HG03196 (cell line): ENCODE measurements around the gene DLG5.

Experiments used
- ATAC-seq: cut with Tn5 transposase; IDR thresholded peaks from one replicate; pipeline ENCODE4 v1.9.1; 2021; ENCODE audit not compliant: unreplicated experiment

Gene DLG5

GRCh38 chr10:77868523-77868922, 58.0 kb downstream of the DLG5 start:
- no peak for ATAC-seq

- no peak for ATAC-seq
Observed at GRCh38 chr10:77867124-77867719, 59.3 kb downstream of the DLG5 start.

DNA sequence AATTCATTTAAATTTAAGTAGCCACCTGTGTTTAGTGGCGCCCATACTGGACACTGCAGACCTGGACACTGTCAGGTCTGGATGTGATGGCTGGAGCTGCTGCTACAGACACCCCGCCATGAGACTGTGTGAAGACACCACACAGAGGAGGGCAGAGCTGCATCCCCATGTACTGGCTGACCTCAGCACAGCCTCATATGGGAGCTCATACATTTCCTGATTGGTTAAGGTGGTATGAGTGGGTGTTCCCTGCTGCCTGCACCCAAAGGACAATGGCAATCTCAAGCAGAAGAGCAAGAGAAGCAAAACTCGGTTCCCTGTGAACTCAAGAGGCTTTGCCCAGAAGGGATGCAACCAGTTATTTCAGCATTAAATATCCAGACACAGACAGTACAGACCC, 60.0 kb downstream of the DLG5 start:
- no peak for ATAC-seq

GRCh38 chr10:77865580-77866324, 60.8 kb downstream of the DLG5 start:
- ATAC-seq = no peak

- ATAC-seq = no peak
Observed at GRCh38 chr10:77864151-77864851, 62.3 kb downstream of the DLG5 start.

- ATAC-seq = no peak
Observed at GRCh38 chr10:77863446-77863845, 63.1 kb downstream of the DLG5 start.

- ATAC-seq = no peak
Observed at GRCh38 chr10:77862595-77862994, 64.0 kb downstream of the DLG5 start.

DNA sequence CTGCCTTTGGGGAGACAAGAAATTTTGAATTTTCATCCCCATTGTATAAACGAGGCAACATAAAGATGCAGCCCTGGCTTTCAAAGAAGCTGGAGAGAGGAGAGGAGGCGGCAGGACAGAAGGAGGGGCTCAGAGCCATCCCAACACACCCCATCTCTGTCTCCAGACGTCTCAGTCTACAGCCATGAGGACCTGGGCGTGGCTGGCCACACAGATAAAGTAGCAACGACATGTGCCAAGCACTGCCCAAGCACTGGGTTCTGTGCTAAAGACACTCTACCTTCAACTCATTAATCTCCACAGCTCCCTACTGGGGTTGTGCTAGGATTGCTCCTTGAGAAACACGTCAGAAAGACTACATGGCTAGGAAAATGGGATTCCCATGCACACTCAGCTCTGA, 65.2 kb downstream of the DLG5 start:
- ATAC-seq = no peak

DNA sequence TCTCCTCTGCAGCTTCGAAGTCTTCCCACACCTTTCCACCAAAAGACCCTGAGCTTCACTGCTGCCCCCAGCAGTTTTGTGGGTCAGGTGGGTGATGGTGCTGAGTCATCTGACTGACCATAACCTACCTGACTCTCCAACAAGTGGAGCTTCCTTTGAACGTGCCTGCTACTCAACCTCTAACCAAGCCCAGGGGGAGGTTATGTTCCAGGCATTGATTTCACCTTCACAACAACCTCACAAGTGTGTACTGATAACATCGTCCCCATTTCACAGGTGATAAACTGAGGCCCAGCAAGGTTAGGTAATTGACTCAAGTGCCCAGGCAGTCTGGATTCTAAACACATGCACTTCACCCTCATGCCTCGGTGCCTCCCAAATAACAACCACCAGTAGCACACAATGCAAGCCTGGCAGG, 66.7 kb downstream of the DLG5 start:
- ATAC-seq = no peak

DNA sequence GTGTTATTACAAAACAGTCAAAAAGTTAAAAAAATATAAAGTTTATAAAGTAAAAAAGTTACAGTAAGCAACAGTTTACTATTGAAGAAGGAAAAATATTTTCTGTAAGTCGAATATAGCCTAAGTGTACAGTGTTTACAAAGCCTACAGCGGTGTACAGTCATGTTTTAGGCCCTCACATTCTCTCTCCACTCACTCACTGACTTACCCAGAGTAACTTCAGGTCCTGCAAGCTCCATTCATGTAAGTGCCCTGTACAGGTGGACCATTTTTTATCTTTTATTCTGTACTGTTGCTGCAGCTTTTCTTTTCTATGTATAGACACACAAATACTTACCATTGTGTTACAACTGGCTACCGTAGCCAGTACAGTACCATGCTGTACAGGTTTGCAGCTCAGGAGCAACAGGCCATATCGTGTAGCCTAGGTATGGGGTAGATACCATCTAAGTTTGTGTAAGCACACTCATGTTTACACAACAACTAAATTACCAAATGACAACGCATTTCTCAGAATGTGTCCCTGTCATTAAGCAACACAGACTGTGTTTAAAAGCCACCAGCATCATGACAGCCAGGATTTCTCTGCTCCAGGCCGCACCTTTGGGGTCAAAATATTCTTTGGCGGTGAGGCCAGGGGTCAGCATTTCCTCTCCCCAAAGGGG, 67.2 kb downstream of the DLG5 start:
- ATAC-seq = no peak

DNA sequence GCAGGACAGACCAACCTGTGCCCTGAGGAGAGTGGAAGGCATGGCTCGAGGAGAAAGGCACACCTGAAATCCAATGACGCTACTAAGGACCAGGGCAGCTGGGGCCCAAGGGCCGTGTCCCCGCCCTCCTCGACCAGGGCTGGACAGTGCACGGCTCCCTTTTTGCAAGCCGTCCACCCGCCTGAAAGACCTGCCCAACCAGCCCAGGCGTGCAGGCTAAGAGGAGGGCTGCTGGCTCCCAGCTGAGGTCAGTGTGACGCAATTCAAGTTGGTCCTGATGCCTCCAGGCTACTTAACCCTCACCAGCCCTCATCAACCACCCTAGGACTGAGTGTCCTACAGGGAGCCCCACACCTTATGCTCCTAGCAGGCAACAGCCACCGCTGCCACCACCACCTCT, 69.3 kb downstream of the DLG5 start:
- ATAC-seq = no peak

- no peak for ATAC-seq
Observed at GRCh38 chr10:77856566-77856965, 70.0 kb downstream of the DLG5 start.

- no peak for ATAC-seq
Observed at GRCh38 chr10:77855404-77856155, 71.0 kb downstream of the DLG5 start.

GRCh38 chr10:77854115-77854514, 72.4 kb downstream of the DLG5 start:
- no peak for ATAC-seq

GRCh38 chr10:77853256-77853655, 73.3 kb downstream of the DLG5 start:
- ATAC-seq = no peak

DNA sequence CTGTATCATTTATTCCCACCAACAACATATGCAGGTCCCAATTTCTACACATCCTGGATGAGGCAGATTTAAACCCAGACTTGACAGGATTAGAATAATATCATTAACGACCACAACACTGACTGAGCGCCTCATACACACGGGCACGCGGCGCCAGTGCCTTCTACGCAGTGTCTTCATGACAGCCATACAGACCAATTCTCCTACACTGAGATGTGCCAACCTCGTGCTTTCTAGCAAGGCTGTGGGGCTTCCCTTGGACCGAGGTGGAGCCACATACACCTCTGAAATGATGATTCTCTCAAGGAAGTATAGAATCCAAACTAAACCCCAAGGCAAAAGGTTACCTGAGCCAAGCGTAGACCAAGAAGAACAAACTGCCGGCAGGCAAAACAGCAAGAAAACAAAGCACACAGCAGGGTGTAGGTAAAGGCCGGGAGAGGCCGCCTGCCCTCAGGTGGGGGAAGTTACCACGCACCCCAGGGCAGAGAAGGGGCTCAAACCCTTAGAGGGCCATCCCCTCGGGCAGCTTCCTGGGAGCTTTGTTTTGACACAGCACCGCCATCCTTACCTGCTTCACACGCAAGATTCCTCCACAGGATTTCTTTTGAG, 75.8 kb downstream of the DLG5 start:
- ATAC-seq = no peak

- ATAC-seq = no peak
Observed at GRCh38 chr10:77849039-77849664, 77.4 kb downstream of the DLG5 start.

- no peak for ATAC-seq
Observed at GRCh38 chr10:77846718-77847311, 79.7 kb downstream of the DLG5 start.

GRCh38 chr10:77845451-77845850, 81.1 kb downstream of the DLG5 start:
- no peak for ATAC-seq
